H1 (cell line): Measurements from ENCODE around the gene IKZF2. TPM values are rescaled to one million over a fixed set of nuclear protein-coding genes. Genes with fewer than 3 reads are reported as not detected.

ENCODE experiments used
- CBX8 ChIP-seq: fragments of 300-800, 300-1000 bp; sonication (generic); IDR thresholded peaks from 2 replicates; pipeline ENCODE4 v1.7.1; 2016; ENCODE audit warnings: low read depth, low read length, borderline replicate concordance
- CHD1 ChIP-seq: IDR thresholded peaks from 2 replicates; pipeline ENCODE4 v1.6.1; 2012; ENCODE audit warnings: low read depth, low read length, improper control_type of control experiment
- CREB1 ChIP-seq: IDR thresholded peaks from 2 replicates; pipeline ENCODE4 v1.6.1; 2012; ENCODE audit warnings: inconsistent platforms
- FOSL1 ChIP-seq: IDR thresholded peaks from 2 replicates; pipeline ENCODE4 v1.6.1; 2011; ENCODE audit warnings: mild to moderate bottlenecking, low read depth, low read length, moderate library complexity; ENCODE audit not compliant: insufficient read depth
- POU5F1 ChIP-seq: IDR thresholded peaks from 2 replicates; pipeline ENCODE4 v1.6.1; 2011; ENCODE audit warnings: low read depth, mild to moderate bottlenecking, low read length, moderate library complexity
- RXRA ChIP-seq: IDR thresholded peaks from 2 replicates; pipeline ENCODE4 v1.6.1; 2011; ENCODE audit warnings: low read depth, mild to moderate bottlenecking, low read length, moderate library complexity; ENCODE audit not compliant: insufficient read depth
- ZNF274 ChIP-seq: IDR thresholded peaks from 2 replicates; pipeline ENCODE4 v1.7.0; 2012; ENCODE audit warnings: low read length, borderline replicate concordance; ENCODE audit errors: extremely low read depth
- polyA plus RNA-seq, 7 experiments: library from polyadenylated mRNA; depleted of rRNA in 3 of 7; stranded (reverse) in 5 of 7; unstranded in 2 of 7; fragments of >200 nt in 5 of 7; fragments of 200-250 nt in 2 of 7; gene quantifications; 1 replicate in 5 of 7; 2 replicates in 1 of 7; 4 replicates in 1 of 7; pipeline versions ENCODE4 v1.2.1 to v1.2.3, GENCODE V29; 2011 to 2013; ENCODE audit warnings: missing spikeins in 2 of 7, mixed read lengths in 2 of 7
- total RNA-seq: library from RNA; stranded (reverse); fragmentation: NEBNext Ultra II Directional; extraction: Animal tissue kit (Norgen Biotek cat#: 25700); gene quantifications from 2 replicates; pipeline ENCODE4 v1.2.1, GENCODE V29; 2021

IKZF2 gene
- total and polyA plus RNA-seq, 2 of the 8 experiments (the other 6 are each of a cell fraction or from before 2014, with no cell fraction given), result 1.7 to 4.4 TPM

GRCh38 chr2:213068676-213069359 lies 82.6 kb downstream of the IKZF2 start (continued):
- TF ChIP-seq ZNF274 (no peak), CBX8 (no peak), CREB1 (no peak), RXRA (no peak), FOSL1 (no peak), POU5F1 (no peak), CHD1 (no peak)
